Cardiac muscle cell (in vitro differentiated cells and primary cell): ENCODE results near the gene RECQL5. TPM values are rescaled to one million over a fixed set of nuclear protein-coding genes. Genes with fewer than 3 reads are reported as not detected.

Experiments
- DNase-seq, 2 donors: peaks; one replicate each; pipeline versions ENCODE4 v3.0.0 to v3.0.0-alpha.2; 2010 to 2017; ENCODE audit warnings: low read depth in 1 of 2, low spot score in 1 of 2
- H3K27ac ChIP-seq: fragments of 200-600 bp; sonication (generic); 2 replicates; pipeline ENCODE4 v1.5.1; 2016
- H3K27me3 ChIP-seq: fragments of 200-600 bp; sonication (generic); 2 replicates; pipeline ENCODE4 v1.6.0; 2016; ENCODE audit warnings: control low read depth
- H3K36me3 ChIP-seq: fragments of 200-600 bp; sonication (generic); 2 replicates; pipeline ENCODE4 v1.5.1; 2016; ENCODE audit warnings: control low read depth
- H3K4me1 ChIP-seq: fragments of 200-600 bp; sonication (generic); 2 replicates; pipeline ENCODE4 v1.8.1; 2017; ENCODE audit warnings: low read depth, mild to moderate bottlenecking, mixed run types
- H3K4me3 ChIP-seq: fragments of 200-600 bp; sonication (generic); 2 replicates; pipeline ENCODE4 v1.5.1; 2016; ENCODE audit warnings: mild to moderate bottlenecking
- H3K9me3 ChIP-seq: fragments of 200-600 bp; sonication (generic); 2 replicates; pipeline ENCODE4 v1.5.1; 2017; ENCODE audit warnings: low read depth, mild to moderate bottlenecking, control low read depth
- polyA plus RNA-seq: library from polyadenylated mRNA; unstranded; fragments of >200 nt; fragmentation: Nextera tagmentation; extraction: Ambion mirVana; gene quantifications from 2 replicates; pipeline ENCODE4 v1.2.1, GENCODE V29; 2016
- total RNA-seq: library from RNA; depleted of rRNA; stranded (reverse); fragments of >200 nt; gene quantifications from 2 replicates; pipeline ENCODE4 v1.2.3, GENCODE V29; 2016
- TF ChIP-seq, protein P1 (sequence below): IDR thresholded peaks from 2 replicates; pipeline ENCODE4 v1.5.1; 2012; ENCODE audit warnings: low read depth, mild to moderate bottlenecking, low read length

RECQL5 gene
- total and polyA plus RNA-seq, 2 experiments from 2014 or later = 28.6 to 43.1 TPM

DNA sequence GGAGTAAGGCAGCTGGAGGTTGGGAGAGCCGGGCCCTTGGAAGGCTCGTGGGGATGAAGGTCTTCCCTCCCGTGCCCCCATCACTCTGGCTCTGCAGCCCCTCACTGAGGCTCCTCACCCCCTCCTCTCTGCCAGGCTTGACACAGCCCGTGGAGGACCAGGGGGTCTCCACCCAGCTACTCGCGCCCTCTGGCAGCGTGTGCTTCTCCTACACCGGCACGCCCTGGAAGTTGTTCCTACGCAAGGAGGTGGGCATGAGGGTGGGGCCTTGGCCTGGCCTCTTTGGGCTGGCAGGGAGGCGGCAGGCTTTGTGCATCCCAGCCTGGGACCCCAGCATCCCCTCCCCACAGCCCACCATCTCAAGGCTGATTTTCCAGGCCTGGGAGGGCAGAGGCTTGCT is 49.3 kb downstream of the RECQL5 start:
- Histone ChIP-seq H3K27me3 (no peaks in the 10 kb centered on the region), H3K4me3 (no peak overlapping the region), H3K4me1 (no peaks in the 10 kb centered on the region), H3K9me3 (no peaks in the 10 kb centered on the region), H3K36me3 (no peaks in the 10 kb centered on the region), H3K27ac (no peak overlapping the region)
- no peak for DNase-seq
- TF ChIP-seq, protein P1, sequence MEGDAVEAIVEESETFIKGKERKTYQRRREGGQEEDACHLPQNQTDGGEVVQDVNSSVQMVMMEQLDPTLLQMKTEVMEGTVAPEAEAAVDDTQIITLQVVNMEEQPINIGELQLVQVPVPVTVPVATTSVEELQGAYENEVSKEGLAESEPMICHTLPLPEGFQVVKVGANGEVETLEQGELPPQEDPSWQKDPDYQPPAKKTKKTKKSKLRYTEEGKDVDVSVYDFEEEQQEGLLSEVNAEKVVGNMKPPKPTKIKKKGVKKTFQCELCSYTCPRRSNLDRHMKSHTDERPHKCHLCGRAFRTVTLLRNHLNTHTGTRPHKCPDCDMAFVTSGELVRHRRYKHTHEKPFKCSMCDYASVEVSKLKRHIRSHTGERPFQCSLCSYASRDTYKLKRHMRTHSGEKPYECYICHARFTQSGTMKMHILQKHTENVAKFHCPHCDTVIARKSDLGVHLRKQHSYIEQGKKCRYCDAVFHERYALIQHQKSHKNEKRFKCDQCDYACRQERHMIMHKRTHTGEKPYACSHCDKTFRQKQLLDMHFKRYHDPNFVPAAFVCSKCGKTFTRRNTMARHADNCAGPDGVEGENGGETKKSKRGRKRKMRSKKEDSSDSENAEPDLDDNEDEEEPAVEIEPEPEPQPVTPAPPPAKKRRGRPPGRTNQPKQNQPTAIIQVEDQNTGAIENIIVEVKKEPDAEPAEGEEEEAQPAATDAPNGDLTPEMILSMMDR = no peak

GRCh38 chr17:75617218-75617617 is 49.7 kb downstream of the RECQL5 start:
- Histone ChIP-seq H3K27me3 (no peaks in the 10 kb centered on the region), H3K4me1 (no peaks in the 10 kb centered on the region), H3K4me3 (no peak overlapping the region), H3K9me3 (no peaks in the 10 kb centered on the region), H3K27ac (no peak overlapping the region), H3K36me3 (no peaks in the 10 kb centered on the region)
- DNase-seq = no peak
- TF ChIP-seq, protein P1 = no peak

DNA sequence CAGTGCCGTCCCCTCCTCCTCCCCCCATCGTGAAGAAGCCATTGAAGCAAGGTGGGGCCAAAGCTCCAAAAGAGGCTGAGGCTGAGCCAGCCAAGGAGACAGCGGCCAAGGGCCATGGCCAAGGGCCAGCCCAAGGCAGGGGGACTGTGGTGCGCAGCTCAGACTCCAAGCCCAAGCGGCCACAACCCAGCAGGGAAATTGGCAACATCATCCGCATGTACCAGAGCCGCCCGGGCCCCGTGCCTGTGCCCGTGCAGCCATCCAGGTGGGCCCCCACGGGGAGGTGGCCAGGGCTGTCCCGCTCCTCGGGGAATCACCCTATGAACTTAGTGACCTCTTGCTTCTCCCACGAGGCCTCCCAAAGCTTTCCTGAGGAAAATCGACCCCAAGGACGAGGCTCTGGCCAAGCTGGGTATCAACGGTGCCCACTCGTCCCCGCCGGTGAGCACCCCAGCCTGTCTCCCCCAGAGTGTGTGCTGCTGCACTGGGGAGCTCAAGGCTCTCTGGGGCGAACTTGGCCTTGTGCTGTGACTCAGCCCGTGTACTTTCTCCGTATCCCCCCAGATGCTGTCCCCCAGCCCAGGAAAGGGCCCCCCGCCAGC is 50.3 kb downstream of the RECQL5 start:
- no peaks in the 10 kb centered on the region for H3K27me3 ChIP-seq
- no peaks in the 10 kb centered on the region for H3K4me1 ChIP-seq
- DNase-seq = no peak
- H3K36me3 ChIP-seq = no peaks in the 10 kb centered on the region
- no peak overlapping the region for H3K27ac ChIP-seq
- TF ChIP-seq, protein P1 = no peak
- no peak overlapping the region for H3K4me3 ChIP-seq
- H3K9me3 ChIP-seq = no peaks in the 10 kb centered on the region

DNA sequence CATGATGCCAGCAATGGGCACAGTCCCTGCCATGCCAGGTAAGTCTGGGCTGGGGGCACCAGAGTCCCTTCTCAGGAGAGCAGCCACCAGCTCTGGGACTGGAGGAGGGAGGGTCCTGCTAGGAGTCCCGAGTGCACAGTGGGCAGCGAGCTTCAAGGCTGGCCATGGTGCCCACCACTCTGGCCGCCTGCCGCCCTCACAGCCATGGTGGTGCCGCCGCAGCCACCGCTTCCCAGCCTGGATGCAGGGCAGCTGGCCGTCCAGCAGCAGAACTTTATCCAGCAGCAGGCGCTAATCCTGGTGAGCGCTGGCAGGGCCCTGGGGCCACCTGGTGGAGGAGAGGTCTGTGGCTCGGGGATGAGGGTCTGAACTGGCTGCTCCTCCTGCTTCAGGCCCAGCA is 51.7 kb downstream of the RECQL5 start:
- H3K27me3 ChIP-seq = no peaks in the 10 kb centered on the region
- H3K36me3 ChIP-seq = no peaks in the 10 kb centered on the region
- H3K4me3 ChIP-seq = no peak overlapping the region
- H3K9me3 ChIP-seq = no peaks in the 10 kb centered on the region
- no peak overlapping the region for H3K27ac ChIP-seq
- no peaks in the 10 kb centered on the region for H3K4me1 ChIP-seq
- DNase-seq = no peak
- TF ChIP-seq, protein P1 = no peak

- Histone ChIP-seq H3K9me3 (no peaks in the 10 kb centered on the region), H3K27me3 (no peaks in the 10 kb centered on the region), H3K4me3 (no peak overlapping the region), H3K27ac (no peak overlapping the region), H3K36me3 (no peaks in the 10 kb centered on the region), H3K4me1 (no peaks in the 10 kb centered on the region)
- TF ChIP-seq, protein P1 = no peak
- no peak for DNase-seq
Measured at GRCh38 chr17:75614556-75615270, 52.2 kb downstream of the RECQL5 start.
